Forelimb muscle (tissue), 1 donor: ENCODE data around the gene ENHO. TPM values are rescaled to one million over a fixed set of nuclear protein-coding genes. Genes with fewer than 3 reads are reported as not detected.

ENCODE experiments used
- DNase-seq: peaks from one replicate; pipeline ENCODE4 v3.0.0-alpha.2; 2013; ENCODE audit warnings: low read depth
- polyA plus RNA-seq: library from polyadenylated mRNA; unstranded; fragments of 120-200 nt; gene quantifications from one replicate; pipeline ENCODE4 v1.2.1, GENCODE V29; 2013; ENCODE audit not compliant: insufficient read length

The ENHO gene
- polyA plus RNA-seq, 1 donor, result 3.4 TPM

- no peak for DNase-seq
Observed at GRCh38 chr9:34477541-34477940, 45.2 kb downstream of the ENHO start.

GRCh38 chr9:34475097-34475496, 47.7 kb downstream of the ENHO start:
- DNase-seq, result no peak

Other genes starting within 250 kb of the ENHO start
- 15.9 TPM for gene KIF24, start 193.7 kb downstream of the ENHO start, polyA plus RNA-seq
- gene NUDT2, start 193.4 kb downstream of the ENHO start, polyA plus RNA-seq, result 27.4 TPM
- 16.3 TPM for gene MYORG, start 146.1 kb downstream of the ENHO start, polyA plus RNA-seq
- gene FAM219A, start 64.4 kb downstream of the ENHO start, polyA plus RNA-seq, result 11.7 TPM
- gene DNAI1, start 64.2 kb downstream of the ENHO start, polyA plus RNA-seq, result 0.24 TPM
- 44.9 TPM for gene CNTFR, start 66.7 kb upstream of the ENHO start, polyA plus RNA-seq
- 20.3 TPM for gene RPP25L, start 89.1 kb upstream of the ENHO start, polyA plus RNA-seq
- gene DCTN3, start 97.5 kb upstream of the ENHO start, polyA plus RNA-seq, result 62.5 TPM
- gene ARID3C, start 106.1 kb upstream of the ENHO start, polyA plus RNA-seq, result not detected
- gene SIGMAR1, start 114.8 kb upstream of the ENHO start, polyA plus RNA-seq, result 47.3 TPM
- 38.4 TPM for gene GALT, start 123.7 kb upstream of the ENHO start, polyA plus RNA-seq
- gene IL11RA, start 129.2 kb upstream of the ENHO start, polyA plus RNA-seq, result 105 TPM
- 0.51 TPM for gene CCL27, start 139.7 kb upstream of the ENHO start, polyA plus RNA-seq
- gene CCL19, start 168.3 kb upstream of the ENHO start, polyA plus RNA-seq, result not detected
- gene CCL21, start 187.1 kb upstream of the ENHO start, polyA plus RNA-seq, result 9.2 TPM